HG02759 (cell line): ENCODE results near the gene C1RL.
"Not testable (repeated sequence)": the region's sequence is repeated elsewhere in the genome, so short reads cannot be mapped to it uniquely, and the experiment has no call there.

Experiments
- ATAC-seq: cut with Tn5 transposase; IDR thresholded peaks from one replicate; pipeline ENCODE4 v1.9.1; 2021; ENCODE audit warnings: mild to moderate bottlenecking, moderate library complexity; ENCODE audit not compliant: unreplicated experiment

The C1RL gene

GRCh38 chr12:7116196-7116595 is 7.2 kb upstream of the C1RL start:
- no peak for ATAC-seq

DNA sequence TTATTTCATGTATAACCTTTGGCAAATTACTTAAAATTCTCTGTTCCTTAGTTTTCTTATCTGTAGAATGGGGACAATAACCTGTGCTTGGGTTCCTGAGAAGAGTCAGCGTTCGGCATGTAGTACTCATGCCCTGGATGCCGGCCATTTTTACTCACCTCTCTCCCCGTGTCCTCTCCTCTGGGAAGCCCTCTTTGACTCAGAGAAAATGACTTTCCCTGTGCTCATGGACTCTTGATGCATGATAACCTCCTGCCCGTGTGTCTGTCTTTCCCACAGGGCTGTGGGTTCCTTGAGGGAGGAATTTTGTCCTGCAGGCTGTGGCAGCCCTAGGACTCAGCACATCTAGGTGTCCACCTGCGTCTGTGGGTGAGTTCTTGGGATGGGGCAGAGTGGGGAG is 5.8 kb upstream of the C1RL start:
- ATAC-seq, result no peak

DNA sequence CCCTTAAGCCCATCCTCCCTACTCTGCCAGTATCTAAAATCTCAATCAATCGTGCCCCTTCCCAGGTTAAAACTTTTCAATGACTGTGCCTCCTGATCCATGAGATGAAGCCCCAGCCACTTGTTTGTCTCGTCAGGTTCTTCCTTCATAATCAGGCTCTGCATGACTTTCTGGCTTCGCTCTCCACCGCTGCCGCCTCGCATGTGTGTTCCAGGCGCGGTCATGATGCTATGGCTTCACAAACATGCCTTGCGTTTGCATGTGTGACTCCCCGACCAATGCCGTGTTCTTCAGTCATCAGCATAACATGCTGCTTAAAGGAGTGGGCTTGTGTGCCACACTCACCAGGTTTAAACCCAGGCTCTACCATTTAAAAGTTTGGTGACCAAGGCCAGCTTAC is 5.0 kb upstream of the C1RL start:
- no peak for ATAC-seq

DNA sequence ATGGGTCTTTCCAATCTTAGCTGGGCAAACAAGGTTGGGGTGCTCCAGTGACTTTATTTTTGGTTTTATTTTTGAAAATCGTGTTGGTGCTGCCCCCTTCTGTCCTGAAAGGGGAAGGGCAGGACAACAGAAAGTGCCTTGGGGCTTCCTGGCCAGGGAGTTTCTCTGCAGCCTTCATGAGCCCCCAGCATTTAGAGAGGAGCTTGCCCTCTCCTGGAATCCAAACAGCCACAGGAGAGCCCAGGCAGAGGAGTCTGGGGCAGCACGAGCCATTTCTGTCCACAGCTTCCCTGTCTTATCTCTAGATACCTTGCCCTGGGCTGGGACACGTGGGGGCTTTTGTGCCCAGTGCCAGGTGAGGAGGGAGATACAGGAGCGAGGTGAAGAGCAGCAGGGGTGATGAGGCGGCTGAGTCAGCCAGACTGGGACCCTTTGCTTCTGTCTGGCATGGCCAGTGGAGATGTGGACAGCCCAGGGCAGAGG is 4.4 kb upstream of the C1RL start:
- no peak for ATAC-seq

- no peak for ATAC-seq
These were observed 3.0 kb upstream of the C1RL start for GRCh38 chr12:7112041-7112440.

GRCh38 chr12:7110661-7111060 is 1.6 kb upstream of the C1RL start:
- no peak for ATAC-seq

DNA sequence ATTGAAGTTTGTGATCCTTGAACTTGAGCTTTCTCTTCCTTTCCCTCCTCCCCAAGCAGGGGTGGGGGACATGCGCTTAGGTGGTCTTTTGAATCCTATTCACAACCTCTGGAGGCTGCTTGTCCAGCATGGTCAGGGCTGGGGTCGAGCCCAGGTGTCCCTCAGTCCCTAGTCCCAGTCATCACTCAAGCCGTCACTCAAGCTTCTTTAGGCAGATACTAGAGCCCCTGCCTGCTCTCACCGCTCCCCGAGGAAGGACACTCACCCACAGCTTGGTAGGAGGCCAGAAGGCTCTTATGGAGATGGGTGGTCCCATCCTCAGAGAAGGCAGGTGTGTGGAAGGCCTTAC is 532 bp upstream of the C1RL start:
- ATAC-seq, result no peak

- ATAC-seq, result peak; percentile 91
These were observed 815 bp downstream of the C1RL start for GRCh38 chr12:7108003-7108795.

DNA sequence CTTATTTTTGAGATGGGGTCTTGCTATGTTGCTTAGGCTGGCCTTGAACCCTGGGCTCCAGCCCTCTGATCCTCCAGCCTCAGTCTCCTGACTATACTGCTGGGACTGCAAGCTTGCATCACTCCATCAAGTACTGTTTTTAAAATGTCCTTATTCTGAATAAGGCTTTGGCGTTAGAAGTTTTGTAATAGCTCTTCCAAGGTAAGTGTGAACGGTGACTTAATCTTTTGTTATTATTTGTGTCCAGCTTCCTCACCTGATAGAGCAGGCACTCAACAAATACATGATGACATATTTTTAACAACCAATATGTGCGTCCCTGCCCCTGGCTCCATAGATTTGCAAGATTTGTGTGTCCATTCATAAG is 1.4 kb downstream of the C1RL start:
- no peak for ATAC-seq

GRCh38 chr12:7107181-7107580 is 1.8 kb downstream of the C1RL start:
- ATAC-seq, result not testable (repeated sequence)

GRCh38 chr12:7106082-7106481 is 2.9 kb downstream of the C1RL start:
- ATAC-seq, result no peak

GRCh38 chr12:7103837-7104584 is 5.0 kb downstream of the C1RL start:
- no peak for ATAC-seq

DNA sequence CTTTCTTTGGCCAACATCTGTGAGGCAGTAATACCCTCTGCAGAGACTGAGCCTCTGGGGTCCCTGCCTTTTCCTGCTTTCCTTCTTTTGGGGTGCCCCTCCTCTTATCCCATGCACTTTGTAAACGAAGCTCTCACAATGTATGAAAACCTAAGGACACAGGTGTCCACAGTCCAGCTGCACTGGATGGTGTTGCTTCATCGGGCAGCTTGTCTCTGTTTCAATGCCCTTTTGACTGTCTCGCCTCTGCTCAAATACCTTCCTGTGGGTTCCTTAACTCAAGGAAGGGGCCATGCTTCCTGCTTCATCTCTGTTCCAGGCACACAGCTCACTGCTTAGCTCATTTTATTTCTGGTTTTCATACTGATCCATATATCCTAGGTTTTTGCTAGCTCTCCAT is 6.4 kb downstream of the C1RL start:
- ATAC-seq, result no peak

- ATAC-seq, result no peak
These were observed 7.3 kb downstream of the C1RL start for GRCh38 chr12:7101694-7102131.

DNA sequence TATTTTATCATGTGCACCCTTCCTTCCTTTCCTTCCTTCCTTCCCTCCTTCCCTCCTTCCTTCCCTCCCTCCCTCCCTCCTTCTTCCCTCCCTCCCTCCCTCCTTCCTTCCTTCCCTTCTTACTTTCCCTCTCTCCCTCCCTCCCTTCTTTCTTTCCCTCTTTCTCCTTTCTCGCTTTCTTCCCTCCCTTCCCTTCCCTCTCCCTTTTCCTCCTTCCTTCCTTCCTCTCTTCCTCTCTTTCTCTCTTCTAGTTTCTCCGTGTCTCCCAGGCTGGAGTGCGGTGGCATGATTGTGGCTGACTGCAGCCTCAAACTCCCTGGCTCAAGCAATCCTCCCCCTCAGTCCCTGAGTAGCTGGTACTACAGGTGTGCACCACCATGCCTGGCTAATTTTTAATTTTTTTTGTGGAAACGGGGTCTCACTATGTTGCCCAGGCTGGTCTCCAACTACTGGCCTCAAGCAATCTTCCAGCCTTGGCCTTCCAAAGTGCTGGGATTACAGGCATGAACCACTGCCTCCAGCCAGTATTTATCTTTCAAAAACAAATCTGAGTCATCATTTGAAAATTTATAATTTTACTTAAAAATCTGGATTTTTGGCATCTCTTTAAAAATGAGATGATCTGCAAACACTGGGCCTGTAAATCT is 7.8 kb downstream of the C1RL start:
- ATAC-seq, result no peak

GRCh38 chr12:7100239-7100638 is 8.8 kb downstream of the C1RL start:
- ATAC-seq, result no peak

GRCh38 chr12:7099290-7099996 is 9.6 kb downstream of the C1RL start:
- no peak for ATAC-seq

DNA sequence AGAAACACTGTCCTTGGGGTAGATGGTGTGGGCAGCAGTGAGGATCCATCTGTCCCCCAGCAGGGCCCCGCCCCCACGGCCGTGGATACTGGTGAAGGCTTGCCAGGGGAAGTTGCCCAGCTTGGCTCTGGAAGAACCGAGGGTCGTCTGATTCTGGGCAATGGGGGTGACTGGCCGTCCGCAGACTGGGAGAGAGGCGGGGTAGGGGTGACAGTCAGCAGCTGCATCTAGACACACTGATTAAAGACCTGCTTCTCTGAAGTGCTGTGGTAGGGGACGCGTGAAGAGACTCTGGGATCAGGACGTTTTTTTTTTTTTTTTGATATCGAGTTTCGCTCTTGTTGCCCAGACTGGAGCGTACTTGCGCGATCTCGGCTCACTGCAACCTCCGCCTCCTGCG is 12.0 kb downstream of the C1RL start:
- no peak for ATAC-seq

GRCh38 chr12:7096006-7096932 is 12.7 kb downstream of the C1RL start:
- ATAC-seq, result no peak

DNA sequence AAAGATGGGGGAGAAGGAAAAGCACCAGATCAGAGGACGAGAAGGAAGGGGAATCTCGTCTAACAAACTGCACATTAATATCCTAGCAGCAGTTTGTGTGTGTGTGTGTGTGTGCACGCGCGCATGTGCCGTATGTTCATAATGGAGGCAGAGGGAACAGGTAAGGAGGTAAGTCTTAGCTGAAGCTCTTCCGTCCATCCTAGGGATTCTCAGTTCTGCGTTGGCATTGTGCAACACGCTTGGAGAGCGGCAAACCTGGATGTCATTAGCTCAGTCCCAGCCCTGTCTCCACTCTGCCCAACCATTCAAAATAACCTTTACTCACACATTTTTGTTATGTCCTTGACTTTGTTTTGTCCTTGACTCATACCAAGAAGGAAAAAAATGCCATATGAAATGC is 15.1 kb downstream of the C1RL start:
- no peak for ATAC-seq
